Activated CD4-positive, alpha-beta memory T cell treated with anti-CD3 and anti-CD28 coated beads, Interleukin-2, amount 10 ng/mL, durations not matched to agents 7 days and 5 days (primary cell): ENCODE results near the gene FRMD4B. TPM values are rescaled to one million over a fixed set of nuclear protein-coding genes. Genes with fewer than 3 reads are reported as not detected.
"Not testable (repeated sequence)": the region's sequence is repeated elsewhere in the genome, so short reads cannot be mapped to it uniquely, and the experiment has no call there.

Experiments
- CTCF ChIA-PET: fragments of 350-600 bp; sonication (Branson Sonifier 250); formaldehyde crosslinking; loops from one replicate; lab custom pipeline; 2021; ENCODE audit warnings: antibody characterized with exemption, inconsistent platforms; lab: Charles Lee
- POLR2A ChIA-PET: fragments of 350-600 bp; sonication (Branson Sonifier 250); formaldehyde crosslinking; loops from one replicate; lab custom pipeline; 2021; ENCODE audit warnings: antibody characterized with exemption; lab: Charles Lee
- DNase-seq: peaks from one replicate; pipeline ENCODE4 v3.0.0-alpha.2; 2020
- H3K27ac Mint-ChIP-seq: one replicate; pipeline ENCODE4 v1.8.0; 2021; ENCODE audit warnings: mild to moderate bottlenecking, mixed read lengths
- H3K27me3 Mint-ChIP-seq: one replicate; pipeline ENCODE4 v1.8.0; 2021; ENCODE audit warnings: mixed read lengths
- H3K36me3 Mint-ChIP-seq: one replicate; pipeline ENCODE4 v1.8.0; 2021; ENCODE audit warnings: low read depth, mixed read lengths
- H3K4me1 Mint-ChIP-seq: one replicate; pipeline ENCODE4 v1.8.0; 2021; ENCODE audit warnings: mixed read lengths
- H3K4me3 Mint-ChIP-seq: one replicate; pipeline ENCODE4 v1.8.0; 2021; ENCODE audit warnings: mild to moderate bottlenecking, mixed read lengths
- H3K9me3 Mint-ChIP-seq: one replicate; pipeline ENCODE4 v1.8.0; 2021; ENCODE audit warnings: mixed read lengths
- total RNA-seq, 2 experiments: library from RNA; stranded (reverse); gene quantifications; one replicate each; pipeline ENCODE4 v1.2.3, GENCODE V29; 2021

Gene FRMD4B
- total RNA-seq, 2 experiments from 2014 or later: 69.5 to 72.4 TPM

- no peak overlapping the region for H3K4me3 Mint-ChIP-seq
- POLR2A ChIA-PET: no interaction called here
Observed at GRCh38 chr3:69283496-69283895, 102.4 kb downstream of the FRMD4B start.

GRCh38 chr3:69282181-69282580, 103.7 kb downstream of the FRMD4B start:
- Mint-ChIP-seq H3K4me1 (peaks cover 9% of the 10 kb centered on the region), H3K27ac (peak overlapping the region; percentile 36), H3K36me3 (no peaks in the 10 kb centered on the region), H3K9me3 (no peaks in the 10 kb centered on the region), H3K4me3 (no peak overlapping the region), H3K27me3 (no peaks in the 10 kb centered on the region)
- ChIA-PET POLR2A (interaction anchor here (0.9 to 1.2 kb wide), 3 partner anchors 10 to 39 kb away, joined by 3 to 4 read pairs (median 3); no protein-coding TSS in a partner anchor), CTCF (interaction anchor here (1.2 to 1.6 kb wide), 4 partner anchors 9 to 107 kb away, joined by 3 to 4 read pairs (median 4); no protein-coding TSS in a partner anchor)
- DNase-seq: peak; percentile 44

More at GRCh38 chr3:69283496-69283895, 102.4 kb downstream of the FRMD4B start:
- H3K36me3 Mint-ChIP-seq: no peaks in the 10 kb centered on the region
- no peaks in the 10 kb centered on the region for H3K27me3 Mint-ChIP-seq
- CTCF ChIA-PET: interaction anchor here (1.2 to 1.6 kb wide), 2 partner anchors 10 to 23 kb away, joined by 3 to 4 read pairs; no protein-coding TSS in a partner anchor
- no peaks in the 10 kb centered on the region for H3K9me3 Mint-ChIP-seq
- no peak for DNase-seq
- no peak overlapping the region for H3K27ac Mint-ChIP-seq
- H3K4me1 Mint-ChIP-seq: peaks cover 22% of the 10 kb centered on the region

- H3K27me3 Mint-ChIP-seq, H3K4me1 Mint-ChIP-seq, CTCF ChIA-PET, POLR2A ChIA-PET, H3K27ac Mint-ChIP-seq, H3K36me3 Mint-ChIP-seq, H3K9me3 Mint-ChIP-seq, DNase-seq, H3K4me3 Mint-ChIP-seq: not testable (repeated sequence)
Observed at GRCh38 chr3:69277403-69277802, 108.5 kb downstream of the FRMD4B start.

DNA sequence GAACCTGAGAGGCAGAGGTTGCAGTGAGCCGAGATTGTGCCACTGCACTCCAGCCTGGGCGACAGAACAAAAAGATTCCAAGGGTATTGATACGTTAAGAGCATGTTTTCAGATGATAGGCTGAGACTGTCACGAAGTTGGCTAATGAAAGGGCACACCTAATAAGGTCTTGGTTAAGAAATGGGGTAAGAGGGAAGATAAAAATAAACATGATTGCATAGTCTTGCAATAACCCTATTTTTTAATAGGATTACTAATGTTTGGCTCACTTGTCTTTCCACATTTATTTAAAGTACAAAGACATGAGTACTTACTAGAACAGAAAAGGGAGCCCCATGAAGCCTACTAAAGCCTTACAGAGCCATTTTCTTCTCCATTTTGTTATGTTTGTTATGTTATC, 109.0 kb downstream of the FRMD4B start:
- no peak overlapping the region for H3K27ac Mint-ChIP-seq
- DNase-seq: no peak
- H3K27me3 Mint-ChIP-seq: no peaks in the 10 kb centered on the region
- POLR2A ChIA-PET: no interaction called here
- CTCF ChIA-PET: no interaction called here
- H3K4me3 Mint-ChIP-seq: no peak overlapping the region
- H3K9me3 Mint-ChIP-seq: no peaks in the 10 kb centered on the region
- H3K4me1 Mint-ChIP-seq: peaks cover 2% of the 10 kb centered on the region
- no peaks in the 10 kb centered on the region for H3K36me3 Mint-ChIP-seq

DNA sequence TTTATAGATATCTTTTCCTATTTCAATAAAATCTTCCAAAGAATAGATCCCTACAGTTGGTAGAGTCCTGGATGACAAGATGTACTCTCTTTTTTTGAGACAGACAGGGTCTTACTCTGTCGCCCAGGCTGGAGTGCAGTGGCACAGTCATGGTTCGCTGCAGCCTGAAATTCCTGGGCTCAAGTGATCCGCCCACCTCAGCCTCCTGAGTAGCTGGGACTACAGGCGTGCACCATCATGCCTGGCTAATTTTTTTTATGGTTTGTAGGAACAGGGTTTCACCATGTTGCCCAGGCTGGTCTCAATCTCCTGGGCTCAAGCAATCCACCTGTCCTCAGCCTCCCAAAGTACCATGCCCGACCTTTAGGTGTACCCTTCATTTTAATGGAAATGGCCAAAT, 109.7 kb downstream of the FRMD4B start:
- H3K9me3 Mint-ChIP-seq, DNase-seq, H3K4me1 Mint-ChIP-seq, POLR2A ChIA-PET, H3K4me3 Mint-ChIP-seq, H3K36me3 Mint-ChIP-seq, H3K27ac Mint-ChIP-seq, H3K27me3 Mint-ChIP-seq, CTCF ChIA-PET: not testable (repeated sequence)

DNA sequence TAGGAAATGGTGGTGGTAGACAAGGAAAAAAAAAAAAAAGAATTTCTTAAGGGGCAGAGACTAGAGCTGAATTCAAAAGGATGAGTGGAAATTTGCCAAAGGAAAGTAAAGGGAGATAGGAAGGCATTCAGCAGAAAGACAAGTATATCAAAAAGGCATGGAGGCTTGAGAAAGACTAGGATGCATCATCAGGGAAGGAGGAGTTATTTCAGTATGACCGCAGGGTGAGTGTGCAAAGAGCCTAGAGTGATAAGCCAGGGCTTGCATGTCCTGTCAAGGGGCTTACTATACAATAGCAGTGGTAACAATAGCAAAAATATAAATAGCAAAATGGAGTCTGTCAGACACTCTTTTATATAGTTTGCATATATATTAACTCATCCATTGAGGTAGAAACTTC, 112.0 kb downstream of the FRMD4B start:
- no peak overlapping the region for H3K27ac Mint-ChIP-seq
- ChIA-PET CTCF (interaction anchor here (1.4 to 1.6 kb wide), 2 partner anchors 9 to 32 kb away, joined by 3 to 4 read pairs; no protein-coding TSS in a partner anchor), POLR2A (no interaction called here)
- H3K27me3 Mint-ChIP-seq: no peaks in the 10 kb centered on the region
- H3K36me3 Mint-ChIP-seq: no peaks in the 10 kb centered on the region
- no peak overlapping the region for H3K4me3 Mint-ChIP-seq
- DNase-seq: no peak
- H3K4me1 Mint-ChIP-seq: no peaks in the 10 kb centered on the region
- no peaks in the 10 kb centered on the region for H3K9me3 Mint-ChIP-seq

DNA sequence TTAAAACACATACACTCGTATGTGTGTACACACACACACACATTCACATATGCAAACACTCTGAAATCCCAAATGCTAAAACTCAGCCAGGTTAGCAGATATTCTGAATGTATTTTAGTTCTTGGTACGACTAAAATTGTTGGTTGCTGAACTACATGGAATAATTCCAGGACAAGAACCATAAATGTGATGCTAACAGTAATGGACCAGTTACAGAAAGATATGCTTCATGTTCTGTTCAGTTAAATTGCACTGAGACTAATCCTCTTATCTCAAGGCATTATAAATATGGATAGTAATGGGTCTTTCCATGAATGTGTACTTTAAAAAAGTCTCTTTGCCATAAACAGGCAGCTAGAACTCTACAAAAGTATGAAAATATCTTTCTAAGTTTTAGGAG, 113.3 kb downstream of the FRMD4B start:
- H3K27ac Mint-ChIP-seq: no peak overlapping the region
- ChIA-PET CTCF (interaction anchor here (1.4 to 1.6 kb wide), 2 partner anchors 10 to 34 kb away, joined by 3 to 4 read pairs; no protein-coding TSS in a partner anchor), POLR2A (interaction anchor here (1.2 kb wide), 1 partner anchor 14 kb away, joined by 3 read pairs; no protein-coding TSS in a partner anchor)
- H3K27me3 Mint-ChIP-seq: no peaks in the 10 kb centered on the region
- H3K4me1 Mint-ChIP-seq: no peaks in the 10 kb centered on the region
- H3K4me3 Mint-ChIP-seq: no peak overlapping the region
- H3K36me3 Mint-ChIP-seq: no peaks in the 10 kb centered on the region
- no peak for DNase-seq
- no peaks in the 10 kb centered on the region for H3K9me3 Mint-ChIP-seq

- Mint-ChIP-seq H3K4me3 (no peak overlapping the region), H3K4me1 (peaks cover under 1% of the 10 kb centered on the region), H3K36me3 (no peaks in the 10 kb centered on the region), H3K27me3 (no peaks in the 10 kb centered on the region), H3K27ac (no peak overlapping the region), H3K9me3 (no peaks in the 10 kb centered on the region)
- ChIA-PET CTCF (interaction anchor here (0.8 kb wide), 1 partner anchor 18 kb away, joined by 3 read pairs; no protein-coding TSS in a partner anchor), POLR2A (no interaction called here)
- DNase-seq: no peak
Observed at GRCh38 chr3:69271098-69271497, 114.8 kb downstream of the FRMD4B start.

- Mint-ChIP-seq H3K9me3 (no peaks in the 10 kb centered on the region), H3K4me3 (no peak overlapping the region), H3K36me3 (no peaks in the 10 kb centered on the region), H3K4me1 (peaks cover 1% of the 10 kb centered on the region), H3K27ac (no peak overlapping the region), H3K27me3 (no peaks in the 10 kb centered on the region)
- ChIA-PET CTCF (interaction anchor here (1.1 kb wide), 1 partner anchor 81 kb away, joined by 3 read pairs; no protein-coding TSS in a partner anchor), POLR2A (no interaction called here)
- no peak for DNase-seq
Observed at GRCh38 chr3:69266585-69266984, 119.3 kb downstream of the FRMD4B start.

DNA sequence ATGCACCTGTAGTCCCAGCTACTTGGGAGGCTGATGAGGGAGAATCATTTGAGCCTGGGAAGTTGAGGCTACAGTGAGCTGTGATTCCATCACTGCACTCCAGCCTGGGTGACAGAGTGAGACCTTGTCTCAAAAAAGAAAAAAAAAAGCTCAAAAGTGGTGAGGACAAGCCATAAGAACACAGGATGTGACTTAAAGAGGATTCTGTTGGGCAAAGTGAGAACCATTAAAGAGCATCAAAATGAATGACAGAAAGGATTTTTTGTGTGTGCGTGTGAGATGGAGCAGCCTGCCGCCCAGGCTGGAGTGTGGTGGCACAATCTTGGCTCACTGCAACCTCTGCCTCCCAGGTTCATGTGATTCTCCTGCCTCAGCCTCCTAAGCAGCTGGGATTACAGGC, 119.8 kb downstream of the FRMD4B start:
- H3K27me3 Mint-ChIP-seq, DNase-seq, H3K27ac Mint-ChIP-seq, H3K4me1 Mint-ChIP-seq, H3K9me3 Mint-ChIP-seq, H3K4me3 Mint-ChIP-seq, H3K36me3 Mint-ChIP-seq, POLR2A ChIA-PET: not testable (repeated sequence)
- CTCF ChIA-PET: interaction anchor here (1.1 kb wide), 1 partner anchor 80 kb away, joined by 3 read pairs; no protein-coding TSS in a partner anchor

DNA sequence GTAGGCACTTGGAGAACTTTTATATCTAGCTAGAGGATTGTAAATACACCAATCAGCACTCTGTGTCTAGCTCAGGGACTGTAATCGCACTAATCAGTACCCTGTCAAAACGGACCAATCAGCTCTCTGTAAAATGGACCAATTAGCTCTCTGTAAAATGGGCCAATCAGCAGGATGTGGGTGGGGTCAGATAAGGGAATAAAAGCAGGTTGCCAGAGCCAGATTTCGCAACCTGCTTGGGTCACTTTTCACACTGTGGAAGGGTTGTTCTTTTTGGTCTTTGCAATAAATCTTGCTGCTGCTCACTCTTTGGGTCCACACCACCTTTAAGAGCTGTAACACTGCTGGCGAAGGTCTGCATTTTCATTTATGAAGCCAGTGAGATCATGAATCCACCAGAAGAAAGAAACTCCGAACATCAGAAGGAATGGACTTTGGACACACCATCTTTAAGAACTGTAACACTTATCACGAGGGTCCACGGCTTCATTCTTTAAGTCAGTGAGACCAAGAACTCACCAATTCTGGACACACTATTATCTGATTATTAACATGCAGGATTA, 125.0 kb downstream of the FRMD4B start:
- CTCF ChIA-PET: interaction anchor here (1.1 kb wide), 1 partner anchor 45 kb away, joined by 3 read pairs; no protein-coding TSS in a partner anchor
- H3K27ac Mint-ChIP-seq, H3K4me3 Mint-ChIP-seq, H3K9me3 Mint-ChIP-seq, H3K27me3 Mint-ChIP-seq, POLR2A ChIA-PET, DNase-seq, H3K4me1 Mint-ChIP-seq, H3K36me3 Mint-ChIP-seq: not testable (repeated sequence)

- H3K4me1 Mint-ChIP-seq: no peaks in the 10 kb centered on the region
- ChIA-PET POLR2A (no interaction called here), CTCF (interaction anchor here (1.1 kb wide), 1 partner anchor 46 kb away, joined by 3 read pairs; no protein-coding TSS in a partner anchor)
- no peaks in the 10 kb centered on the region for H3K9me3 Mint-ChIP-seq
- no peak overlapping the region for H3K27ac Mint-ChIP-seq
- DNase-seq: no peak
- no peak overlapping the region for H3K4me3 Mint-ChIP-seq
- peaks cover 3% of the 10 kb centered on the region for H3K27me3 Mint-ChIP-seq
- H3K36me3 Mint-ChIP-seq: no peaks in the 10 kb centered on the region
Observed at GRCh38 chr3:69260216-69260787, 125.6 kb downstream of the FRMD4B start.

DNA sequence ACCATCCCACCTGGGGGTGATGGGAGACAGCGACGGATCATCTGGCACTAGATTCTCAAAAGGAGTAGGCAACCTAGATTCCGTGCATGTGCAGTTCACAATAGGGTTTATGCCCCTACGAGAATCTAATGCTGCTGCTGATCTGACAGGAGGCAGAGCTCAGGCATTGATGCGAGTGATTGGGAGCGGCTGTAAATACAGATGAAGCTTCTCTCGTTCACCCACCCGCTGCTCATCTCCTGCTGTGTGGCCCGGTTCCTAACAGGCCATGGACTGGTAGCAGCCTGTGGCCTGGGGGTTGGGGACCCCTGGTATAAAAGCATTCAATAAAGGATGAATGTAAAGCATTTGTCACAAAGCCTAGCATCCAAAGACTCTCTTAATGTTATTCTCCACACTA, 126.8 kb downstream of the FRMD4B start:
- no peaks in the 10 kb centered on the region for H3K36me3 Mint-ChIP-seq
- POLR2A ChIA-PET: no interaction called here

More for the DNA sequence above, 126.8 kb downstream of the FRMD4B start:
- H3K9me3 Mint-ChIP-seq: no peaks in the 10 kb centered on the region
- DNase-seq: no peak
- no peak overlapping the region for H3K27ac Mint-ChIP-seq
- H3K27me3 Mint-ChIP-seq: peaks cover 6% of the 10 kb centered on the region
- no peak overlapping the region for H3K4me3 Mint-ChIP-seq
- CTCF ChIA-PET: no interaction called here
- H3K4me1 Mint-ChIP-seq: no peaks in the 10 kb centered on the region
